Mammary epithelial cell (primary cell): ENCODE data around the gene ZSCAN23.

ENCODE experiments used
- CTCF ChIP-seq, 2 donors: IDR thresholded peaks in 1 of 2; conservative IDR thresholded peaks in 1 of 2; 2 replicates each; pipeline ENCODE4 v1.5.1; 2011 to 2012; ENCODE audit warnings: inconsistent platforms in 2 of 2, low read length in 2 of 2, mild to moderate bottlenecking in 2 of 2, control low read depth in 1 of 2, low read depth in 1 of 2; ENCODE audit not compliant: insufficient read depth in 1 of 2; ENCODE audit errors: extremely low read depth in 1 of 2
- EZH2 ChIP-seq: IDR thresholded peaks from 2 replicates; pipeline ENCODE4 v1.6.1; 2012; ENCODE audit warnings: low read length, inconsistent platforms, borderline replicate concordance

- no peak for TF ChIP-seq CTCF (conservative IDR thresholded peaks at IDR 0.05 in 1 of 2, IDR thresholded peaks at IDR 0.05 in 1 of 2; ENCODE audit: extremely low read depth in 1 of 2, insufficient read depth in 1 of 2, low read depth in 1 of 2, low read length in 2 of 2)
- TF ChIP-seq EZH2: no peak
These were observed 52.6 kb downstream of the ZSCAN23 start for GRCh38 chr6:28390688-28391087.
